Small intestine (tissue), 7 donors: ENCODE measurements around the gene PEX26. TPM values are rescaled to one million over a fixed set of nuclear protein-coding genes. Genes with fewer than 3 reads are reported as not detected.
"Not testable (repeated sequence)": the region's sequence is repeated elsewhere in the genome, so short reads cannot be mapped to it uniquely, and the experiment has no call there.

Experiments
- DNase-seq, 2 donors: peaks; one replicate each; pipeline versions ENCODE4 v3.0.0 to v3.0.0-alpha.2; 2013
- FAIRE-seq: peaks from 2 replicates; lab custom pipeline; 2012; peaks lifted over from hg19 to GRCh38; lab: Jason Lieb, UNC
- H3K27ac ChIP-seq, 3 donors: one replicate each; pipeline ENCODE4 v1.5.1; 2013; ENCODE audit warnings: low read length in 2 of 3, mild to moderate bottlenecking in 2 of 3, control low read depth in 1 of 3, inconsistent platforms in 1 of 3, low read depth in 1 of 3, moderate library complexity in 1 of 3
- H3K27me3 ChIP-seq, 3 donors: one replicate each; pipeline ENCODE4 v1.6.1; 2013; ENCODE audit warnings: low read length in 3 of 3, inconsistent platforms in 1 of 3; ENCODE audit not compliant: control insufficient read depth in 3 of 3, insufficient read depth in 3 of 3
- H3K36me3 ChIP-seq, 3 donors: one replicate each; pipeline ENCODE4 v1.6.1; 2013; ENCODE audit warnings: low read length in 3 of 3, inconsistent platforms in 1 of 3, low read depth in 1 of 3, mild to moderate bottlenecking in 1 of 3, moderate library complexity in 1 of 3; ENCODE audit not compliant: control insufficient read depth in 3 of 3, insufficient read depth in 2 of 3
- H3K4me1 ChIP-seq, 3 donors: one replicate each; pipeline ENCODE4 v1.6.1; 2013; ENCODE audit warnings: low read length in 2 of 3, inconsistent platforms in 1 of 3, low read depth in 1 of 3, mild to moderate bottlenecking in 1 of 3, moderate library complexity in 1 of 3; ENCODE audit not compliant: control insufficient read depth in 3 of 3, insufficient read depth in 2 of 3
- H3K4me3 ChIP-seq, 3 donors: one replicate each; pipeline ENCODE4 v1.5.1; 2013; ENCODE audit warnings: low read length in 3 of 3, control low read depth in 1 of 3, inconsistent platforms in 1 of 3, low read depth in 1 of 3, mild to moderate bottlenecking in 1 of 3, moderate library complexity in 1 of 3
- H3K9me3 ChIP-seq, 2 donors: one replicate each; pipeline ENCODE4 v1.6.1; 2013; ENCODE audit warnings: low read depth in 1 of 2, low read length in 1 of 2; ENCODE audit not compliant: control insufficient read depth in 2 of 2, insufficient read depth in 1 of 2
- WGBS, 3 donors: extraction: QIAGEN DNeasy Blood & Tissue Kit; methylation state at CpG; one replicate each; pipeline ENCODE4 v1.1.7; 2013; 5-methylcytosine and 5-hydroxymethylcytosine counted together
- polyA plus RNA-seq, 4 donors: library from polyadenylated mRNA; stranded (reverse) in 3 of 4; unstranded in 1 of 4; fragments of 200-250 nt in 3 of 4; fragments of 120-200 nt in 1 of 4; gene quantifications; one replicate each; pipeline versions ENCODE4 v1.2.1 to v1.2.3, GENCODE V29; 2013
- donor health status: healthy with polysubstance abuse.
- donor health status: control.
- donor health status: control.
- donor health status: Bipolar disorder and iron deficiency.
- donor health status: healthy.

Gene PEX26
- polyA plus RNA-seq, 4 donors: 23.2 to 48.0 (median 31.4) TPM

GRCh38 chr22:18034076-18034475 is 43.7 kb upstream of the PEX26 start:
- Histone ChIP-seq H3K27me3 (no peaks in the 10 kb centered on the region), H3K36me3 (no peaks in the 10 kb centered on the region), H3K4me3 (no peak overlapping the region), H3K27ac (peak overlapping the region in 1 of 3 donors; percentile 4), H3K9me3 (no peaks in the 10 kb centered on the region), H3K4me1 (peaks cover 0 to 3% (median 0%) of the 10 kb centered on the region in 3 donors)
- DNase-seq: no peak
- WGBS, 3 donors: 80 to 81% (median 81%) methylated on average over 3 of the region's 3 CpGs
- FAIRE-seq: no peak

DNA sequence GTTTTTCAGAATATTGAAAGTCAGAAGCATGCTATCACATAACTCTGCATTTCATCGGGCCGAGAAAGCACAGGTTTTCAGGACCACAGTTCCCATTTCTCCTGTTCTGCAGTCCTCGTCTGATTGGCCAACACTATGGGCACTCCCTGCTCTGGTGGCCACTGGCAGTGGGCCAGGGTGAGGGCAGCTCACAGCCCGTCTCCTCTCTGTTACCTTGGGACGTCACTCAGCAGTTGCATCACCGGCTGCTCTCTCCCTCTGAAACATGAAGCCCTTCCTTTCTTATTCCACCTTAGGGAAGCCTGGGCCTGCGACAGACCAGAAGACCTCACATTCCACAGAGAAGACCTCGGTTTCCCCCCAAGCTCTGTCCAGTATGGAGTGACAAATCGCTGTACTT is 42.0 kb upstream of the PEX26 start:
- H3K27ac ChIP-seq: no peak overlapping the region
- FAIRE-seq: no peak
- no peaks in the 10 kb centered on the region for H3K9me3 ChIP-seq
- H3K36me3 ChIP-seq: no peaks in the 10 kb centered on the region
- WGBS, 3 donors: 59 to 72% (median 64%) methylated on average over 9 of the region's 9 CpGs
- H3K4me1 ChIP-seq: peaks cover 0 to 3% (median 0%) of the 10 kb centered on the region in 3 donors
- H3K4me3 ChIP-seq: no peak overlapping the region
- H3K27me3 ChIP-seq: no peaks in the 10 kb centered on the region
- DNase-seq: peak in 1 of 2 donors; percentile 37

- 65 to 81% (median 70%) methylated on average over 5 to 6 of the region's 6 CpGs for WGBS, 3 donors
- H3K36me3 ChIP-seq: not testable (repeated sequence)
Measured at GRCh38 chr22:18040898-18041297, 36.9 kb upstream of the PEX26 start.

GRCh38 chr22:18042685-18043084 is 35.1 kb upstream of the PEX26 start:
- H3K9me3 ChIP-seq: no peaks in the 10 kb centered on the region
- no peak for FAIRE-seq
- H3K36me3 ChIP-seq: no peaks in the 10 kb centered on the region
- peaks cover 0 to 2% (median 0%) of the 10 kb centered on the region in 3 donors for H3K4me1 ChIP-seq
- DNase-seq: no peak
- H3K27ac ChIP-seq: no peak overlapping the region
- no peaks in the 10 kb centered on the region for H3K27me3 ChIP-seq
- no peak overlapping the region for H3K4me3 ChIP-seq
- WGBS, 3 donors: 77 to 87% (median 83%) methylated on average over 6 of the region's 6 CpGs

More at GRCh38 chr22:18040898-18041297, 36.9 kb upstream of the PEX26 start:
- not testable (repeated sequence) for H3K4me1 ChIP-seq, H3K27me3 ChIP-seq, H3K9me3 ChIP-seq, H3K4me3 ChIP-seq, DNase-seq, H3K27ac ChIP-seq, FAIRE-seq

DNA sequence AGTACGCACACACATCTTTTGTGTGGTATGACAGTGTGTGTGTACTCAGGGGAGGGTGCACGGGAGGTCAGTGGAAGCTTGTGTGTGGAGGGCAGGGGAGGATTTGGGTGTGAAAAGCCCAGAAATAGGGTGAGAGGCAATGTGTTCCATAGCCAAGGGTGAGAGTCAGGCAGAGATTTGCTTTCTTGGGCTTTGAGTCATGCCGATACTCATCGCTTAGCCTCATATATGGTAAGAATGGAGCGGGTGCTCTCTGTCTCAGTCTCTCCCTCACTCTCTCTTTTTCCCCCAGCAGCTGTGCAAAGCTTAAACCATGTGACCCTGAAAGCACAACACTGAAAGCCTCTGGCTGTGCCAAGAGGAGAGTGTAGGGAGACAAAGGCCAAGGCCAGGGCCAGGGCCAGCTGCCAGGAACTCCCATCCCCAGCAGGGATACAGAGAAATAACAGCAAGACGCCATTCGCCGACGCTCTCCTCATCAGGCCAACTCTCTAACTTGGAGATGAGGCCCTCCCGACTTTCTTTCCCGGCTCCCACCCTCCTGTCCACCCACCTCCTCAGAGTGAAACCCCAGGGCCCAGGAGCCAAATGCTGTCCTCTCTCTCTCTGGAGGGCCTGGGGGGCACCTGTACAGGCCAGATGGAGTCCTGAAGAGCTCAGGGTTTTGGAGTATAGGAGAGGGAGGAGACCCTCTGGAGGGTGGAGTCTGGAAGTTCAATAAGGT is 33.1 kb upstream of the PEX26 start:
- DNase-seq: peak in 1 of 2 donors; percentile 69
- Histone ChIP-seq H3K4me3 (no peak overlapping the region), H3K9me3 (no peaks in the 10 kb centered on the region), H3K27me3 (no peaks in the 10 kb centered on the region), H3K27ac (peak overlapping the region in 1 of 3 donors; percentile 68), H3K36me3 (no peaks in the 10 kb centered on the region), H3K4me1 (peaks cover 0 to 4% (median 4%) of the 10 kb centered on the region in 3 donors)
- 20 to 43% (median 36%) methylated on average over 11 of the region's 11 CpGs for WGBS, 3 donors
- FAIRE-seq: no peak

- Histone ChIP-seq H3K36me3 (no peaks in the 10 kb centered on the region), H3K27me3 (no peaks in the 10 kb centered on the region), H3K4me1 (peaks cover 0 to 4% (median 4%) of the 10 kb centered on the region in 3 donors), H3K9me3 (no peaks in the 10 kb centered on the region), H3K27ac (peak overlapping the region in 1 of 3 donors; percentile 68), H3K4me3 (no peak overlapping the region)
- DNase-seq (no peak), FAIRE-seq (no peak)
- WGBS, 3 donors: 94 to 97% (median 95%) methylated on average over 4 of the region's 4 CpGs
Measured at GRCh38 chr22:18045794-18046193, 32.0 kb upstream of the PEX26 start.

- Histone ChIP-seq H3K4me1 (peaks cover 0 to 4% (median 4%) of the 10 kb centered on the region in 3 donors), H3K27ac (peak overlapping the region in 1 of 3 donors; percentile 91), H3K27me3 (no peaks in the 10 kb centered on the region), H3K9me3 (peaks cover 0 to 4% of the 10 kb centered on the region in 2 donors), H3K36me3 (no peaks in the 10 kb centered on the region), H3K4me3 (no peak overlapping the region)
- no peak for FAIRE-seq
- DNase-seq: no peak
- 74 to 93% (median 76%) methylated on average over 9 of the region's 9 CpGs for WGBS, 3 donors
Measured at GRCh38 chr22:18048041-18048440, 29.7 kb upstream of the PEX26 start.

DNA sequence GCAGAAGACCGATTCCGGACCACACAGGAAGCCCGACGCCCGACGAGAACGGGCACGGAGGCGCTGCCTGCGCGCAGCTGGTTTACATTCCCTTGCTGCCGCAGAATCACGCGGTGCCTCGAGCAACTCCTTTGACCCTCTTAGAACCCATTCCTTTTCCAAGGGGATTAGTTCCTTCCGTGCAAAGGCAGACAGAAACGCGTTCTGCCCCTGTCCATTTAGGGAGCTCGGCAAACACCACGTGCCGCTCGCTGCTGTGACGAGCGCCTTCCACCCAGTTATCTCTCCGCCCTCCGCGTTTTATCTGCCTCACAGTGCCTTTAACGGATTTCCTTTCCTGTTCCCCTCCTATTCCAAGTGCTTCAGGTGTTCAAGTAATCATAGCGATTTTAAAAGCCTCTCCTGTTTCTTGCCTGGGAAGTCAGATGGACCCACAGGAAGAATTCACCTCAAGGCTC is 29.3 kb upstream of the PEX26 start:
- FAIRE-seq: no peak

More for the DNA sequence above, 29.3 kb upstream of the PEX26 start:
- peak overlapping the region in 1 of 3 donors; percentile 91 for H3K27ac ChIP-seq
- WGBS, 3 donors: 47 to 71% (median 53%) methylated on average over 29 of the region's 29 CpGs
- peaks cover 0 to 4% (median 4%) of the 10 kb centered on the region in 3 donors for H3K4me1 ChIP-seq
- H3K4me3 ChIP-seq: no peak overlapping the region
- peaks cover 0 to 4% of the 10 kb centered on the region in 2 donors for H3K9me3 ChIP-seq
- no peak for DNase-seq
- H3K27me3 ChIP-seq: no peaks in the 10 kb centered on the region
- H3K36me3 ChIP-seq: no peaks in the 10 kb centered on the region
